ENCODE measurements around the gene AUTS2. TPM values are rescaled to one million over a fixed set of nuclear protein-coding genes. Genes with fewer than 3 reads are reported as not detected.

AUTS2 gene
- total RNA-seq, 1 donor from 2014 or later = 53.0 TPM

- intact Hi-C loops (cut with DNase I) = no loop called here
- no peak for TF ChIP-seq CTCF (IDR thresholded peaks at IDR 0.05)
- TF ChIP-seq POLR2A (IDR thresholded peaks at IDR 0.05) = no peak
- no peak for TF ChIP-seq POLR2AphosphoS5 (IDR thresholded peaks at IDR 0.05; ENCODE audit: insufficient read depth in 1 of 2, low read depth in 1 of 2)
- Histone ChIP-seq H3K4me1 (no peaks in the 10 kb centered on the region), H3K9me3 (no peaks in the 10 kb centered on the region), H3K4me3 (no peak overlapping the region), H3K27ac (no peak overlapping the region), H3K36me3 (no peaks in the 10 kb centered on the region), H3K27me3 (no peaks in the 10 kb centered on the region)
- no peak for DNase-seq (ENCODE audit: extremely low spot score in 2 of 2)
Measured at GRCh38 chr7:70459546-70459945, 861.3 kb downstream of the AUTS2 start.

- H3K9me3 ChIP-seq = no peaks in the 10 kb centered on the region
- H3K4me1 ChIP-seq = no peaks in the 10 kb centered on the region
- H3K27ac ChIP-seq = no peak overlapping the region
- H3K27me3 ChIP-seq = no peaks in the 10 kb centered on the region
- H3K36me3 ChIP-seq = no peaks in the 10 kb centered on the region
- intact Hi-C loops (cut with DNase I) = no loop called here
- no peak for DNase-seq (ENCODE audit: extremely low spot score in 2 of 2)
- TF ChIP-seq POLR2A (IDR thresholded peaks at IDR 0.05) (no peak), CTCF (IDR thresholded peaks at IDR 0.05) (no peak), POLR2AphosphoS5 (IDR thresholded peaks at IDR 0.05; ENCODE audit: insufficient read depth in 1 of 2, low read depth in 1 of 2) (no peak)
- no peak overlapping the region for H3K4me3 ChIP-seq
Measured at GRCh38 chr7:70460071-70460470, 861.8 kb downstream of the AUTS2 start.

- Histone ChIP-seq H3K27me3 (no peaks in the 10 kb centered on the region), H3K36me3 (no peaks in the 10 kb centered on the region), H3K27ac (no peak overlapping the region), H3K9me3 (no peaks in the 10 kb centered on the region), H3K4me1 (no peaks in the 10 kb centered on the region), H3K4me3 (no peak overlapping the region)
- intact Hi-C loops (cut with DNase I) = no loop called here
- DNase-seq (ENCODE audit: extremely low spot score in 2 of 2) = no peak
- no peak for TF ChIP-seq POLR2A (IDR thresholded peaks at IDR 0.05)
Measured at GRCh38 chr7:70460562-70460961, 862.3 kb downstream of the AUTS2 start.

- TF ChIP-seq CTCF (IDR thresholded peaks at IDR 0.05) = no peak
- no peak overlapping the region for H3K4me3 ChIP-seq
- H3K36me3 ChIP-seq = no peaks in the 10 kb centered on the region
- no peaks in the 10 kb centered on the region for H3K27me3 ChIP-seq
- no peaks in the 10 kb centered on the region for H3K4me1 ChIP-seq
- no peak overlapping the region for H3K27ac ChIP-seq
- no peaks in the 10 kb centered on the region for H3K9me3 ChIP-seq
- no peak for DNase-seq (ENCODE audit: extremely low spot score in 2 of 2)
- intact Hi-C loops (cut with DNase I) = no loop called here
Measured at GRCh38 chr7:70463352-70463938, 865.2 kb downstream of the AUTS2 start.

GRCh38 chr7:70466725-70467364 is 868.6 kb downstream of the AUTS2 start:
- Histone ChIP-seq H3K27me3 (no peaks in the 10 kb centered on the region), H3K27ac (no peak overlapping the region), H3K36me3 (no peaks in the 10 kb centered on the region), H3K9me3 (no peaks in the 10 kb centered on the region), H3K4me3 (no peak overlapping the region), H3K4me1 (no peaks in the 10 kb centered on the region)
- intact Hi-C loops (cut with DNase I) = no loop called here
- no peak for TF ChIP-seq CTCF (IDR thresholded peaks at IDR 0.05)
- TF ChIP-seq POLR2A (IDR thresholded peaks at IDR 0.05) = no peak
- no peak for TF ChIP-seq POLR2AphosphoS5 (IDR thresholded peaks at IDR 0.05; ENCODE audit: insufficient read depth in 1 of 2, low read depth in 1 of 2)
- DNase-seq (ENCODE audit: extremely low spot score in 2 of 2) = no peak

Data from vagina (tissue), 2 donors.